ENCODE data around the gene ROMO1. TPM values are rescaled to one million over a fixed set of nuclear protein-coding genes. Genes with fewer than 3 reads are reported as not detected.

The ROMO1 gene
- total RNA-seq, 1 experiment from 2014 or later = 207 TPM

- no peak overlapping the region for H3K23ac ChIP-seq (ENCODE audit: insufficient read length, low read depth, low read length)
- no peak overlapping the region for H3K18ac ChIP-seq (ENCODE audit: insufficient read length, low read depth, low read length)
- Mint-ChIP-seq H3K9me3 (no peaks in the 10 kb centered on the region), H3K27ac (peak overlapping the region in 2 of 3 experiments; percentile 42 to 75; a peak in 4 of 7 replicates), H3K4me1 (no peaks in the 10 kb centered on the region), H3K4me3 (no peak overlapping the region), H3K27me3 (ENCODE audit: low read depth) (no peaks in the 10 kb centered on the region), H3K36me3 (ENCODE audit: insufficient read depth in 1 of 3, low read depth in 3 of 3) (peaks cover 60 to 96% (median 96%) of the 10 kb centered on the region in 3 experiments)
- no peak overlapping the region for H3K14ac ChIP-seq (ENCODE audit: insufficient read depth, low read length)
- H2BK15ac ChIP-seq (ENCODE audit: low read depth, low read length) = no peak overlapping the region
- no peaks in the 10 kb centered on the region for H4K20me1 ChIP-seq (ENCODE audit: control insufficient read depth, insufficient read depth, insufficient read length)
- H3K79me2 ChIP-seq (ENCODE audit: insufficient read depth, low read length) = peaks cover 2% of the 10 kb centered on the region; the same call in 1 of the 2 replicates
- H4K91ac ChIP-seq (ENCODE audit: insufficient read length, low read depth, low read length) = no peak overlapping the region
- no peak overlapping the region for H4K8ac ChIP-seq (replicated peaks; ENCODE audit: insufficient read length, low read depth, low read length)
- H2AFZ ChIP-seq (ENCODE audit: low read length) = no peak overlapping the region
- no peak overlapping the region for H3K9ac ChIP-seq (ENCODE audit: extremely low read depth, insufficient read length, low read length)
- H2AK5ac ChIP-seq (ENCODE audit: insufficient read length, low read length) = no peak overlapping the region
- H3K23me2 ChIP-seq (ENCODE audit: insufficient read length, low read depth, low read length, poor library complexity, severe bottlenecking) = no peaks in the 10 kb centered on the region
- no peak overlapping the region for H4K5ac ChIP-seq (ENCODE audit: insufficient read length, low read depth, low read length)
- WGBS (ENCODE audit: extremely low coverage, insufficient read length, low lambda C conversion rate) = no CpG with 5 or more reads among the region's 13 CpGs
- H3K56ac ChIP-seq (ENCODE audit: insufficient read length, low read depth, low read length) = no peak overlapping the region
- no peak overlapping the region for H3K4ac ChIP-seq (ENCODE audit: low read depth, low read length)
- no peak overlapping the region for H3T11ph ChIP-seq (ENCODE audit: low read length)
- peaks cover 2% of the 10 kb centered on the region for H3K79me1 ChIP-seq (ENCODE audit: insufficient read depth, low read depth, low read length, poor library complexity, severe bottlenecking)
- DNase-seq = no peak
- H2BK5ac ChIP-seq (ENCODE audit: insufficient read length, low read length) = no peak overlapping the region
- no peak overlapping the region for H3K4me2 ChIP-seq (ENCODE audit: insufficient read depth, insufficient read length, low read length)
- H3K4me1 ChIP-seq (ENCODE audit: insufficient read depth, low read length) = no peaks in the 10 kb centered on the region
- no peak overlapping the region for H2BK120ac ChIP-seq (ENCODE audit: low read depth, low read length, poor library complexity, severe bottlenecking)
- H2BK20ac ChIP-seq (ENCODE audit: low read depth, low read length, poor library complexity, severe bottlenecking) = no peak overlapping the region
- H3K27ac ChIP-seq (ENCODE audit: insufficient read length, low read depth, low read length) = no peak overlapping the region
- H3K9me3 ChIP-seq (ENCODE audit: control insufficient read depth, low read depth, low read length) = no peaks in the 10 kb centered on the region
- no peak overlapping the region for H2BK12ac ChIP-seq (ENCODE audit: insufficient read length, low read depth, low read length)
- no peaks in the 10 kb centered on the region for H3K27me3 ChIP-seq (ENCODE audit: insufficient read depth, low read length)
- no peak for TF ChIP-seq CTCF (conservative IDR thresholded peaks at IDR 0.05)
Measured at GRCh38 chr20:35720165-35721123, 21.2 kb downstream of the ROMO1 start.

All from H9 (cell line).